ENCODE measurements around the gene MOXD1.

- TF ChIP-seq CTCF (IDR thresholded peaks at IDR 0.05) (no peak), POLR2AphosphoS5 (IDR thresholded peaks at IDR 0.05; ENCODE audit: insufficient read depth in 1 of 2, low read depth in 1 of 2) (no peak)
These were observed 67.4 kb downstream of the MOXD1 start for GRCh38 chr6:132333639-132334520.

All from vagina (tissue), 2 donors.